H1 (cell line): ENCODE results near the gene MRPS10. TPM values are rescaled to one million over a fixed set of nuclear protein-coding genes. Genes with fewer than 3 reads are reported as not detected.

Experiments
- CBX5 ChIP-seq: fragments of 300-800, 300-1000 bp; sonication (generic); IDR thresholded peaks from 2 replicates; pipeline ENCODE4 v1.7.1; 2016; ENCODE audit warnings: antibody characterized with exemption, low read length, low read depth
- CBX8 ChIP-seq: fragments of 300-800, 300-1000 bp; sonication (generic); IDR thresholded peaks from 2 replicates; pipeline ENCODE4 v1.7.1; 2016; ENCODE audit warnings: low read depth, low read length, borderline replicate concordance
- CHD7 ChIP-seq: fragments of 300-600 bp; sonication (generic); IDR thresholded peaks from 2 replicates; pipeline ENCODE4 v1.7.1; 2012; ENCODE audit warnings: low read length, moderate library complexity, mild to moderate bottlenecking, inconsistent platforms; ENCODE audit not compliant: insufficient replicate concordance
- CTBP2 ChIP-seq: IDR thresholded peaks from 2 replicates; pipeline ENCODE4 v1.7.0; 2011; ENCODE audit warnings: borderline replicate concordance, mild to moderate bottlenecking, moderate library complexity, mixed read lengths, low read length; ENCODE audit not compliant: insufficient read depth, insufficient read length
- GTF2F1 ChIP-seq: IDR thresholded peaks from 2 replicates; pipeline ENCODE4 v1.6.1; 2012; ENCODE audit warnings: low read depth, low read length, improper control_type of control experiment, borderline replicate concordance
- HDAC2 ChIP-seq, 2 experiments: fragments of 300-600 bp in 1 of 2; sonication (generic) in 1 of 2; IDR thresholded peaks; 2 replicates each; pipeline ENCODE4 v1.6.1; 2011 to 2012; ENCODE audit warnings: low read depth in 2 of 2, low read length in 2 of 2, mild to moderate bottlenecking in 2 of 2, moderate library complexity in 2 of 2, borderline replicate concordance in 1 of 2, inconsistent platforms in 1 of 2
- NRF1 ChIP-seq: IDR thresholded peaks from 2 replicates; pipeline ENCODE4 v1.6.1; 2011; ENCODE audit warnings: mild to moderate bottlenecking, low read depth, low read length, improper control_type of control experiment
- PHF8 ChIP-seq: fragments of 200-600 bp; sonication (generic); conservative IDR thresholded peaks from 2 replicates; pipeline ENCODE4 v1.7.1; 2012; ENCODE audit warnings: low read depth, mild to moderate bottlenecking, inconsistent platforms, low read length, moderate library complexity
- POU5F1 ChIP-seq: IDR thresholded peaks from 2 replicates; pipeline ENCODE4 v1.6.1; 2011; ENCODE audit warnings: low read depth, mild to moderate bottlenecking, low read length, moderate library complexity
- TAF1 ChIP-seq: IDR thresholded peaks from 2 replicates; pipeline ENCODE4 v1.6.1; 2011; ENCODE audit warnings: mild to moderate bottlenecking, low read depth, low read length
- TCF12 ChIP-seq: IDR thresholded peaks from 2 replicates; pipeline ENCODE4 v1.6.1; 2011; ENCODE audit warnings: low read depth, mild to moderate bottlenecking, low read length
- polyA plus RNA-seq, 7 experiments: library from polyadenylated mRNA; depleted of rRNA in 3 of 7; stranded (reverse) in 5 of 7; unstranded in 2 of 7; fragments of >200 nt in 5 of 7; fragments of 200-250 nt in 2 of 7; gene quantifications; 1 replicate in 5 of 7; 2 replicates in 1 of 7; 4 replicates in 1 of 7; pipeline versions ENCODE4 v1.2.1 to v1.2.3, GENCODE V29; 2011 to 2013; ENCODE audit warnings: missing spikeins in 2 of 7, mixed read lengths in 2 of 7
- total RNA-seq: library from RNA; stranded (reverse); fragmentation: NEBNext Ultra II Directional; extraction: Animal tissue kit (Norgen Biotek cat#: 25700); gene quantifications from 2 replicates; pipeline ENCODE4 v1.2.1, GENCODE V29; 2021

The MRPS10 gene
- total and polyA plus RNA-seq, 2 of the 8 experiments (the other 6 are each of a cell fraction or from before 2014, with no cell fraction given): 20.5 to 33.6 TPM

- TF ChIP-seq CHD7: no peak
- TF ChIP-seq PHF8: no peak
- no peak for TF ChIP-seq CBX8
- TF ChIP-seq CTBP2: no peak
- no peak for TF ChIP-seq NRF1
- no peak for TF ChIP-seq GTF2F1
- TF ChIP-seq POU5F1: no peak
- no peak for TF ChIP-seq HDAC2 (IDR thresholded peaks at IDR 0.05; ENCODE audit: borderline replicate concordance in 1 of 2, low read depth in 2 of 2, low read length in 2 of 2)
- no peak for TF ChIP-seq TCF12
- TF ChIP-seq CBX5: no peak
- TF ChIP-seq TAF1: no peak
Observed at GRCh38 chr6:42204768-42205282, 12.8 kb downstream of the MRPS10 start (continued).
